Activated naive CD4-positive, alpha-beta T cell treated with Interleukin-2 at 50 U/mL for 16 hours (primary cell): ENCODE measurements around the gene SEMA6A.

ENCODE experiments used
- DNase-seq: peaks from one replicate; pipeline ENCODE4 v3.0.0-alpha.2; 2020

The SEMA6A gene

GRCh38 chr5:116455061-116455460 lies 119.6 kb downstream of the SEMA6A start:
- no peak for DNase-seq

- DNase-seq, result no peak
These were observed 120.2 kb downstream of the SEMA6A start for GRCh38 chr5:116454417-116454927.

GRCh38 chr5:116453988-116454411 lies 120.6 kb downstream of the SEMA6A start:
- no peak for DNase-seq

GRCh38 chr5:116452774-116453368 lies 121.8 kb downstream of the SEMA6A start:
- no peak for DNase-seq

- no peak for DNase-seq
These were observed 122.6 kb downstream of the SEMA6A start for GRCh38 chr5:116451905-116452450.

- DNase-seq, result no peak
These were observed 123.6 kb downstream of the SEMA6A start for GRCh38 chr5:116451066-116451465.

- DNase-seq, result no peak
These were observed 125.2 kb downstream of the SEMA6A start for GRCh38 chr5:116449458-116449857.

GRCh38 chr5:116448870-116449427 lies 125.7 kb downstream of the SEMA6A start:
- DNase-seq, result no peak

GRCh38 chr5:116448450-116448849 lies 126.2 kb downstream of the SEMA6A start:
- DNase-seq, result no peak

GRCh38 chr5:116446356-116447005 lies 128.1 kb downstream of the SEMA6A start:
- no peak for DNase-seq

GRCh38 chr5:116445311-116445710 lies 129.3 kb downstream of the SEMA6A start:
- DNase-seq, result no peak

- no peak for DNase-seq
These were observed 130.0 kb downstream of the SEMA6A start for GRCh38 chr5:116444373-116445295.

- no peak for DNase-seq
These were observed 131.6 kb downstream of the SEMA6A start for GRCh38 chr5:116442931-116443551.

- DNase-seq, result no peak
These were observed 132.5 kb downstream of the SEMA6A start for GRCh38 chr5:116442095-116442534.

GRCh38 chr5:116441223-116441622 lies 133.4 kb downstream of the SEMA6A start:
- no peak for DNase-seq

- DNase-seq, result no peak
These were observed 134.1 kb downstream of the SEMA6A start for GRCh38 chr5:116440457-116441001.

GRCh38 chr5:116439905-116440304 lies 134.7 kb downstream of the SEMA6A start:
- no peak for DNase-seq

- DNase-seq, result no peak
These were observed 135.6 kb downstream of the SEMA6A start for GRCh38 chr5:116438979-116439554.

GRCh38 chr5:116437922-116438578 lies 136.6 kb downstream of the SEMA6A start:
- no peak for DNase-seq

- no peak for DNase-seq
These were observed 137.3 kb downstream of the SEMA6A start for GRCh38 chr5:116437351-116437705.
